ENCODE data around the gene CSF1.
A peak's percentile ranks its signal among the peaks of the same experiment; 100 is the strongest.

The CSF1 gene

GRCh38 chr1:109924316-109924715 is 13.7 kb downstream of the CSF1 start:
- no peak overlapping the region for H3K9ac ChIP-seq (ENCODE audit: low read depth, low read length)
- H3K27ac ChIP-seq (ENCODE audit: low read depth, low read length): no peak overlapping the region

DNA sequence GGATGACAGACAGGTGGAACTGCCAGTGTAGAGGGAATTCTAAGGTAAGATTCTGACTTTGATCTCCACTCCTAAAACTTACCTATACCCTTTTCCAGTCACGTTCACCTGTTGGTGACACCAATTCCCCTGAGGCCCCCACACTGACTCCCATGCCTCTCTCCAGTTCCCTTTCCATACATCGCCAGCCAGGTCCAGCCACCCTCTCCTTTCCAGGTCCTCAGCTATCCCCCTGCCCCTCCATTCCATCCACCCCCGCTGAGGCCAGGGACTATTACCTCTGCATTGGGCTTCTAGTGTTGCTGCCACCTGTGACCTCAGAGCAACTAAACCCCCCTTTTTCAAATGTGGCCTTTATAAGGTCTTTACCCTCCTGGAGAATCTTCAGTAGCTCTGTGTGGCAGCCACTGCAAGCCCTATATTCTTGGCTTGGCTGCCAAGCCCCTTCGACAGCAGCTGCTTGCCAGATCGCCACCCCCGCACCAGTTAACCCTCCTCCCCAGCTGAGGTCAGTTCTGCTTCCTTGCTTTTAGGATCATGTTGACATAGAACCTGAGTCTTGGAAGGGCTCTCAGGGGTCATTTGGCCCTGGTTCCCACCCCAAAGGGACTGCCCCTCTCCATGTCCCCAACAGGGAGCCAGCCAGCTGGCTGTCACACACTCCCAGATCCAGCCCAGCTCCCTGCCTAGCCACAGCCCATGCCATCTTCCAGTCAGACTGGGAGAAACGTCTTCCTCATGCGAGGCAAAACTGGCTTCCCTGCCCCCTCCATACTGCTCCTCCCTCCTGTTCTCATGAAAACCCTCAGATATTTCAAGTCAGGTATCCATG is 14.7 kb downstream of the CSF1 start:
- Histone ChIP-seq H3K9me3 (ENCODE audit: insufficient read depth, low read depth, low read length) (no peaks in the 10 kb centered on the region), H3K27ac (ENCODE audit: low read depth, low read length) (no peak overlapping the region), H3K4me1 (ENCODE audit: insufficient read depth, low read length) (no peaks in the 10 kb centered on the region), H3K36me3 (ENCODE audit: insufficient read depth, low read length) (no peaks in the 10 kb centered on the region), H3K4me3 (ENCODE audit: low read length) (no peak overlapping the region), H3K9ac (ENCODE audit: low read depth, low read length) (no peak overlapping the region), H3K27me3 (ENCODE audit: insufficient read depth, low read length) (no peaks in the 10 kb centered on the region)
- 89% methylated on average over 8 of the region's 8 CpGs for WGBS

More at GRCh38 chr1:109924316-109924715, 13.7 kb downstream of the CSF1 start:
- Histone ChIP-seq H3K36me3 (ENCODE audit: insufficient read depth, low read length) (no peaks in the 10 kb centered on the region), H3K4me1 (ENCODE audit: insufficient read depth, low read length) (no peaks in the 10 kb centered on the region), H3K9me3 (ENCODE audit: insufficient read depth, low read depth, low read length) (no peaks in the 10 kb centered on the region), H3K27me3 (ENCODE audit: insufficient read depth, low read length) (no peaks in the 10 kb centered on the region), H3K4me3 (ENCODE audit: low read length) (no peak overlapping the region)
- WGBS: 94% methylated on average over 5 of the region's 5 CpGs

- 95% methylated on average over 2 of the region's 2 CpGs for WGBS
- no peak overlapping the region for H3K4me3 ChIP-seq (ENCODE audit: low read length)
- no peak overlapping the region for H3K9ac ChIP-seq (ENCODE audit: low read depth, low read length)
- H3K4me1 ChIP-seq (ENCODE audit: insufficient read depth, low read length): peaks cover 11% of the 10 kb centered on the region
- no peaks in the 10 kb centered on the region for H3K9me3 ChIP-seq (ENCODE audit: insufficient read depth, low read depth, low read length)
- no peaks in the 10 kb centered on the region for H3K27me3 ChIP-seq (ENCODE audit: insufficient read depth, low read length)
- H3K36me3 ChIP-seq (ENCODE audit: insufficient read depth, low read length): no peaks in the 10 kb centered on the region
- no peak overlapping the region for H3K27ac ChIP-seq (ENCODE audit: low read depth, low read length)
Measured at GRCh38 chr1:109926662-109927300, 16.1 kb downstream of the CSF1 start.

- Histone ChIP-seq H3K27ac (ENCODE audit: low read depth, low read length) (no peak overlapping the region), H3K9ac (ENCODE audit: low read depth, low read length) (no peak overlapping the region), H3K4me3 (ENCODE audit: low read length) (no peak overlapping the region), H3K4me1 (ENCODE audit: insufficient read depth, low read length) (peaks cover 12% of the 10 kb centered on the region), H3K27me3 (ENCODE audit: insufficient read depth, low read length) (no peaks in the 10 kb centered on the region), H3K36me3 (ENCODE audit: insufficient read depth, low read length) (no peaks in the 10 kb centered on the region), H3K9me3 (ENCODE audit: insufficient read depth, low read depth, low read length) (no peaks in the 10 kb centered on the region)
- 93% methylated on average over 6 of the region's 7 CpGs for WGBS
Measured at GRCh38 chr1:109927356-109927755, 16.7 kb downstream of the CSF1 start.

GRCh38 chr1:109927911-109928321 is 17.3 kb downstream of the CSF1 start:
- no peaks in the 10 kb centered on the region for H3K9me3 ChIP-seq (ENCODE audit: insufficient read depth, low read depth, low read length)
- H3K27me3 ChIP-seq (ENCODE audit: insufficient read depth, low read length): no peaks in the 10 kb centered on the region
- peaks cover 12% of the 10 kb centered on the region for H3K4me1 ChIP-seq (ENCODE audit: insufficient read depth, low read length)
- H3K27ac ChIP-seq (ENCODE audit: low read depth, low read length): no peak overlapping the region
- H3K4me3 ChIP-seq (ENCODE audit: low read length): no peak overlapping the region
- no peak overlapping the region for H3K9ac ChIP-seq (ENCODE audit: low read depth, low read length)
- 94% methylated on average over 6 of the region's 6 CpGs for WGBS
- H3K36me3 ChIP-seq (ENCODE audit: insufficient read depth, low read length): no peaks in the 10 kb centered on the region

DNA sequence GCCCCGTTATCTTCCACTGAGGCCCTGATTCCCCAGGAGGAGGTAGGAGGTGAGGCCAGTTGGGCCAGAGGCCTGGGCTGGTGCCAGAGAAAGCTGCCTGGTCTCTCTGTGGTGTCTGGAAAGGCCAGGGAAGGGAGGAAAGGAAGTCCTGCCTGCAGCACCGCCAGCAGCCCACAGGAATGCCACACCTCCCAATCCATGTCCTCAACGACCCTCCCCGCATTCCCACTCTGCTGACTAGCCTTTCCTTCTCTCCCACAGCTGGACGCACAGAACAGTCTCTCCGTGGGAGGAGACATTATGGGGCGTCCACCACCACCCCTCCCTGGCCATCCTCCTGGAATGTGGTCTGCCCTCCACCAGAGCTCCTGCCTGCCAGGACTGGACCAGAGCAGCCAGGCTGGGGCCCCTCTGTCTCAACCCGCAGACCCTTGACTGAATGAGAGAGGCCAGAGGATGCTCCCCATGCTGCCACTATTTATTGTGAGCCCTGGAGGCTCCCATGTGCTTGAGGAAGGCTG is 18.0 kb downstream of the CSF1 start:
- 87% methylated on average over 8 of the region's 8 CpGs for WGBS
- Histone ChIP-seq H3K9ac (ENCODE audit: low read depth, low read length) (no peak overlapping the region), H3K4me1 (ENCODE audit: insufficient read depth, low read length) (peaks cover 12% of the 10 kb centered on the region)

GRCh38 chr1:109929170-109929569 is 18.5 kb downstream of the CSF1 start:
- Histone ChIP-seq H3K4me1 (ENCODE audit: insufficient read depth, low read length) (peaks cover 12% of the 10 kb centered on the region), H3K4me3 (ENCODE audit: low read length) (no peak overlapping the region), H3K9me3 (ENCODE audit: insufficient read depth, low read depth, low read length) (no peaks in the 10 kb centered on the region), H3K36me3 (ENCODE audit: insufficient read depth, low read length) (no peaks in the 10 kb centered on the region), H3K27me3 (ENCODE audit: insufficient read depth, low read length) (no peaks in the 10 kb centered on the region), H3K27ac (ENCODE audit: low read depth, low read length) (no peak overlapping the region), H3K9ac (ENCODE audit: low read depth, low read length) (no peak overlapping the region)
- WGBS: 93% methylated on average over 10 of the region's 11 CpGs

More for the DNA sequence above, 18.0 kb downstream of the CSF1 start:
- Histone ChIP-seq H3K9me3 (ENCODE audit: insufficient read depth, low read depth, low read length) (no peaks in the 10 kb centered on the region), H3K36me3 (ENCODE audit: insufficient read depth, low read length) (no peaks in the 10 kb centered on the region), H3K27ac (ENCODE audit: low read depth, low read length) (no peak overlapping the region), H3K4me3 (ENCODE audit: low read length) (no peak overlapping the region), H3K27me3 (ENCODE audit: insufficient read depth, low read length) (no peaks in the 10 kb centered on the region)

DNA sequence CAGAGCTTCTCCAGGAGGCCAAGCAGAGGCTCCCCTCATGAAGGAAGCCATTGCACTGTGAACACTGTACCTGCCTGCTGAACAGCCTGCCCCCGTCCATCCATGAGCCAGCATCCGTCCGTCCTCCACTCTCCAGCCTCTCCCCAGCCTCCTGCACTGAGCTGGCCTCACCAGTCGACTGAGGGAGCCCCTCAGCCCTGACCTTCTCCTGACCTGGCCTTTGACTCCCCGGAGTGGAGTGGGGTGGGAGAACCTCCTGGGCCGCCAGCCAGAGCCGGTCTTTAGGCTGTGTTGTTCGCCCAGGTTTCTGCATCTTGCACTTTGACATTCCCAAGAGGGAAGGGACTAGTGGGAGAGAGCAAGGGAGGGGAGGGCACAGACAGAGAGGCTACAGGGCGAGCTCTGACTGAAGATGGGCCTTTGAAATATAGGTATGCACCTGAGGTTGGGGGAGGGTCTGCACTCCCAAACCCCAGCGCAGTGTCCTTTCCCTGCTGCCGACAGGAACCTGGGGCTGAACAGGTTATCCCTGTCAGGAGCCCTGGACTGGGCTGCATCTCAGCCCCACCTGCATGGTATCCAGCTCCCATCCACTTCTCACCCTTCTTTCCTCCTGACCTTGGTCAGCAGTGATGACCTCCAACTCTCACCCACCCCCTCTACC is 19.1 kb downstream of the CSF1 start:
- no peaks in the 10 kb centered on the region for H3K9me3 ChIP-seq (ENCODE audit: insufficient read depth, low read depth, low read length)
- no peaks in the 10 kb centered on the region for H3K36me3 ChIP-seq (ENCODE audit: insufficient read depth, low read length)
- 89% methylated on average over 11 of the region's 11 CpGs for WGBS
- no peaks in the 10 kb centered on the region for H3K27me3 ChIP-seq (ENCODE audit: insufficient read depth, low read length)
- H3K4me1 ChIP-seq (ENCODE audit: insufficient read depth, low read length): peaks cover 12% of the 10 kb centered on the region
- no peak overlapping the region for H3K4me3 ChIP-seq (ENCODE audit: low read length)
- no peak overlapping the region for H3K9ac ChIP-seq (ENCODE audit: low read depth, low read length)
- no peak overlapping the region for H3K27ac ChIP-seq (ENCODE audit: low read depth, low read length)

DNA sequence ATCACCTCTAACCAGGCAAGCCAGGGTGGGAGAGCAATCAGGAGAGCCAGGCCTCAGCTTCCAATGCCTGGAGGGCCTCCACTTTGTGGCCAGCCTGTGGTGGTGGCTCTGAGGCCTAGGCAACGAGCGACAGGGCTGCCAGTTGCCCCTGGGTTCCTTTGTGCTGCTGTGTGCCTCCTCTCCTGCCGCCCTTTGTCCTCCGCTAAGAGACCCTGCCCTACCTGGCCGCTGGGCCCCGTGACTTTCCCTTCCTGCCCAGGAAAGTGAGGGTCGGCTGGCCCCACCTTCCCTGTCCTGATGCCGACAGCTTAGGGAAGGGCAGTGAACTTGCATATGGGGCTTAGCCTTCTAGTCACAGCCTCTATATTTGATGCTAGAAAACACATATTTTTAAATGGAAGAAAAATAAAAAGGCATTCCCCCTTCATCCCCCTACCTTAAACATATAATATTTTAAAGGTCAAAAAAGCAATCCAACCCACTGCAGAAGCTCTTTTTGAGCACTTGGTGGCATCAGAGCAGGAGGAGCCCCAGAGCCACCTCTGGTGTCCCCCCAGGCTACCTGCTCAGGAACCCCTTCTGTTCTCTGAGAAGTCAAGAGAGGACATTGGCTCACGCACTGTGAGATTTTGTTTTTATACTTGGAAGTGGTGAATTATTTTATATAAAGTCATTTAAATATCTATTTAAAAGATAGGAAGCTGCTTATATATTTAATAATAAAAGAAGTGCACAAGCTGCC is 19.8 kb downstream of the CSF1 start:
- H3K4me1 ChIP-seq (ENCODE audit: insufficient read depth, low read length): peaks cover 12% of the 10 kb centered on the region
- H3K9me3 ChIP-seq (ENCODE audit: insufficient read depth, low read depth, low read length): no peaks in the 10 kb centered on the region
- no peaks in the 10 kb centered on the region for H3K27me3 ChIP-seq (ENCODE audit: insufficient read depth, low read length)
- H3K27ac ChIP-seq (ENCODE audit: low read depth, low read length): no peak overlapping the region
- no peak overlapping the region for H3K4me3 ChIP-seq (ENCODE audit: low read length)
- H3K36me3 ChIP-seq (ENCODE audit: insufficient read depth, low read length): no peaks in the 10 kb centered on the region
- no peak overlapping the region for H3K9ac ChIP-seq (ENCODE audit: low read depth, low read length)
- 82% methylated on average over 8 of the region's 9 CpGs for WGBS

- Histone ChIP-seq H3K27me3 (ENCODE audit: insufficient read depth, low read length) (no peaks in the 10 kb centered on the region), H3K9me3 (ENCODE audit: insufficient read depth, low read depth, low read length) (no peaks in the 10 kb centered on the region), H3K4me3 (ENCODE audit: low read length) (no peak overlapping the region), H3K36me3 (ENCODE audit: insufficient read depth, low read length) (no peaks in the 10 kb centered on the region), H3K27ac (ENCODE audit: low read depth, low read length) (peak overlapping the region; percentile 69; the same call in 1 of the 2 replicates), H3K4me1 (ENCODE audit: insufficient read depth, low read length) (peaks cover 12% of the 10 kb centered on the region), H3K9ac (ENCODE audit: low read depth, low read length) (no peak overlapping the region)
- WGBS: 40% methylated on average over 10 of the region's 10 CpGs
Measured at GRCh38 chr1:109931189-109931731, 20.6 kb downstream of the CSF1 start.

Measured in HUES64 (cell line).